GM23338 (cell line): ENCODE measurements around the gene SLC16A2. TPM values are rescaled to one million over a fixed set of nuclear protein-coding genes. Genes with fewer than 3 reads are reported as not detected.

Source experiments
- ATAC-seq: fragments of 200-7000 bp; cut with Tn5 transposase; 3 replicates; pipeline ENCODE4 v1.9.1; 2020
- DNase-seq: peaks from one replicate; pipeline ENCODE4 v3.0.0-alpha.2; 2015; ENCODE audit warnings: low spot score
- H2AFZ ChIP-seq: fragments of 200-600 bp; sonication (generic); 2 replicates; pipeline ENCODE4 v1.8.0; 2016; ENCODE audit warnings: antibody characterized with exemption, mild to moderate bottlenecking, moderate library complexity
- H3F3A ChIP-seq: fragments of 200-600 bp; sonication (generic); replicated peaks from 2 replicates; pipeline ENCODE4 v1.8.0; 2017; ENCODE audit warnings: antibody characterized with exemption, mixed run types, low read depth
- H3K27ac ChIP-seq: fragments of 200-600 bp; sonication (generic); 2 replicates; pipeline ENCODE4 v1.6.1; 2016; ENCODE audit warnings: low read depth
- H3K27me3 ChIP-seq: fragments of 200-600 bp; sonication (generic); 2 replicates; pipeline ENCODE4 v1.8.0; 2016; ENCODE audit warnings: mild to moderate bottlenecking, mixed run types, moderate library complexity; ENCODE audit not compliant: insufficient read depth
- H3K36me3 ChIP-seq: fragments of 200-600 bp; sonication (generic); 2 replicates; pipeline ENCODE4 v1.8.0; 2016; ENCODE audit warnings: mild to moderate bottlenecking; ENCODE audit not compliant: insufficient read depth
- H3K4me1 ChIP-seq: fragments of 200-600 bp; sonication (generic); 2 replicates; pipeline ENCODE4 v1.8.0; 2016; ENCODE audit warnings: mild to moderate bottlenecking, moderate library complexity; ENCODE audit not compliant: insufficient read depth
- H3K4me2 ChIP-seq: fragments of 200-600 bp; sonication (generic); 2 replicates; pipeline ENCODE4 v1.7.1; 2017; ENCODE audit warnings: mixed run types
- H3K4me3 ChIP-seq: fragments of 200-600 bp; sonication (generic); 2 replicates; pipeline ENCODE4 v1.6.1; 2016; ENCODE audit warnings: mixed run types
- H3K79me2 ChIP-seq: fragments of 200-600 bp; sonication (generic); replicated peaks from 2 replicates; pipeline ENCODE4 v1.8.0; 2017; ENCODE audit warnings: mild to moderate bottlenecking; ENCODE audit not compliant: insufficient read depth
- H3K9me2 ChIP-seq: fragments of 200-600 bp; sonication (generic); 2 replicates; pipeline ENCODE4 v1.8.0; 2017; ENCODE audit not compliant: insufficient read depth
- H4K20me1 ChIP-seq: fragments of 200-600 bp; sonication (generic); replicated peaks from 2 replicates; pipeline ENCODE4 v1.8.0; 2017; ENCODE audit warnings: mild to moderate bottlenecking; ENCODE audit not compliant: insufficient read depth
- H3K27ac Mint-ChIP-seq: 2 replicates; pipeline ENCODE4 v1.8.0; 2020; ENCODE audit warnings: inconsistent platforms, mild to moderate bottlenecking, moderate library complexity, mixed read lengths
- H3K27me3 Mint-ChIP-seq: 3 replicates; pipeline ENCODE4 v1.8.0; 2022; ENCODE audit warnings: low read depth, mild to moderate bottlenecking, moderate library complexity, mixed read lengths, inconsistent platforms; ENCODE audit not compliant: insufficient read depth, poor library complexity
- H3K36me3 Mint-ChIP-seq: 3 replicates; pipeline ENCODE4 v1.8.0; 2021; ENCODE audit warnings: low read depth, mild to moderate bottlenecking, inconsistent platforms, moderate library complexity, mixed read lengths
- H3K4me1 Mint-ChIP-seq: 3 replicates; pipeline ENCODE4 v1.8.0; 2020; ENCODE audit warnings: mild to moderate bottlenecking, inconsistent platforms, mixed read lengths
- H3K4me3 Mint-ChIP-seq: 3 replicates; pipeline ENCODE4 v1.8.0; 2021; ENCODE audit warnings: moderate library complexity, mild to moderate bottlenecking, inconsistent platforms, mixed read lengths
- H3K9me3 Mint-ChIP-seq: 3 replicates; pipeline ENCODE4 v1.8.0; 2020; ENCODE audit warnings: moderate library complexity, mild to moderate bottlenecking, inconsistent platforms, mixed read lengths
- CTCF ChIP-seq, 2 experiments: fragments of 200-600 bp in 1 of 2; sonication (generic) in 1 of 2; conservative IDR thresholded peaks; 2 replicates each; pipeline versions ENCODE4 v1.5.1 to v1.6.1; 2016 to 2017; ENCODE audit warnings: antibody characterized with exemption in 2 of 2, low read depth in 2 of 2, mild to moderate bottlenecking in 2 of 2, moderate library complexity in 1 of 2
- NANOG ChIP-seq: IDR thresholded peaks from 2 replicates; pipeline ENCODE4 v1.6.1; 2016; ENCODE audit warnings: antibody characterized with exemption, borderline replicate concordance
- ZNF462 ChIP-seq: fragments of 250-450 bp; sonication (Bioruptor Pico); IDR thresholded peaks from 2 replicates; pipeline ENCODE4 v1.5.0; 2020; ENCODE audit warnings: mild to moderate bottlenecking, moderate library complexity
- polyA plus RNA-seq: library from polyadenylated mRNA; unstranded; fragments of >200 nt; fragmentation: Nextera tagmentation; extraction: Ambion mirVana; gene quantifications from 2 replicates; pipeline ENCODE4 v1.2.1, GENCODE V29; 2016
- total RNA-seq: library from RNA; depleted of rRNA; stranded (reverse); fragments of >200 nt; shearing (Covaris generic); gene quantifications from 2 replicates; pipeline ENCODE4 v1.2.3, GENCODE V29; 2014

Gene SLC16A2
- total and polyA plus RNA-seq, 2 experiments from 2014 or later: 11.1 to 27.9 TPM

GRCh38 chrX:74372272-74372671 is 49.0 kb upstream of the SLC16A2 start (continued):
- TF ChIP-seq ZNF462 (CRISPR knock-in tag): no peak

GRCh38 chrX:74377282-74377681 is 44.0 kb upstream of the SLC16A2 start:
- no peaks in the 10 kb centered on the region for H3K4me1 ChIP-seq
- no peaks in the 10 kb centered on the region for H3K36me3 ChIP-seq
- DNase-seq (no peak), ATAC-seq (no peak)
- H3K27ac ChIP-seq: no peak overlapping the region
- H3K4me2 ChIP-seq: no peak overlapping the region
- Mint-ChIP-seq H3K4me3 (no peak overlapping the region), H3K4me1 (no peaks in the 10 kb centered on the region), H3K9me3 (no peaks in the 10 kb centered on the region), H3K27ac (no peak overlapping the region), H3K36me3 (no peaks in the 10 kb centered on the region), H3K27me3 (no peaks in the 10 kb centered on the region)
- no peaks in the 10 kb centered on the region for H3K79me2 ChIP-seq
- no peaks in the 10 kb centered on the region for H4K20me1 ChIP-seq
- no peaks in the 10 kb centered on the region for H3K9me2 ChIP-seq
- H3K27me3 ChIP-seq: no peaks in the 10 kb centered on the region
- no peak for TF ChIP-seq NANOG
- TF ChIP-seq CTCF (conservative IDR thresholded peaks at IDR 0.05; ENCODE audit: low read depth in 2 of 2): no peak
- H2AFZ ChIP-seq: no peak overlapping the region
- no peaks in the 10 kb centered on the region for H3F3A ChIP-seq
- H3K4me3 ChIP-seq: no peak overlapping the region
